GM21529 (cell line): ENCODE measurements around the gene ANTKMT.

Experiments
- ATAC-seq: cut with Tn5 transposase; IDR thresholded peaks from one replicate; pipeline ENCODE4 v1.9.1; 2021; ENCODE audit not compliant: unreplicated experiment

Gene ANTKMT

GRCh38 chr16:695355-696089, 25.4 kb upstream of the ANTKMT start:
- ATAC-seq, result no peak

DNA sequence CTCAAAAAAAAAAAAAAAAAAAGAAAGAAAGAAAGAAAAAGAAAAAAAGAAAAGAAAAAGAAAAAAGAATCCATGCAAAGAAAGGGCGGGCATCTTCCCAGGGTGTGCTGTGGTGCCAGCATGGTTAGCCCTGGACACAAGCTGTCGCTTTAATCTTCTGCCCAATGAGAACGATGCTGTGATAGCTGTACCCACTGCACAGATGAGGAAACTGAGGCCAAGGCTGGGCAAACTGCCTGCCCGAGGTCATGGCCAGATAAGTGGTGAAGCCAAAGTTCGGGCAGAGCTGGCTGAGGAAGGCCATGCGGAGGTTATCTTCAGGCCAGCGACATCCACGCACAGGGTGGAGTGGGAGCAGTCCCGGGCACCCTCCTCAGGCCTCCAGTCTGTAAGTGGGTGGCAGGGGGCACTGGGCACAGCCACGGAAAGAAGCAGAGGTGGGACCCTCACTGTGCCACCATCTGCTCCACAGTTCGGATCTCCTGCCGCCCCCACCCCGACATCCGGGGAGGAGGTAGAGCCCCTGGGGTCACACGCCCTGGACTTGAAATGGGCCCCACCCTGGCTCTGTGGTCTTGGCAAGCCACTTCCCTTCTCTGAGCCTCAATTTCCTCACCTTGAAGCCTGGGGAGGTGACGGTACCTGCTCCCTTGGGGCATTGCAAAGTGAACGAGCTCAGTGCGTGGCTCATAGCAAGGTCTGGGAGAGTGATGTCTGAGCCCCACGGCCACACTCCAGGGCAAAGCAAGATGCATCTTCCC, 21.9 kb upstream of the ANTKMT start:
- ATAC-seq, result no peak

DNA sequence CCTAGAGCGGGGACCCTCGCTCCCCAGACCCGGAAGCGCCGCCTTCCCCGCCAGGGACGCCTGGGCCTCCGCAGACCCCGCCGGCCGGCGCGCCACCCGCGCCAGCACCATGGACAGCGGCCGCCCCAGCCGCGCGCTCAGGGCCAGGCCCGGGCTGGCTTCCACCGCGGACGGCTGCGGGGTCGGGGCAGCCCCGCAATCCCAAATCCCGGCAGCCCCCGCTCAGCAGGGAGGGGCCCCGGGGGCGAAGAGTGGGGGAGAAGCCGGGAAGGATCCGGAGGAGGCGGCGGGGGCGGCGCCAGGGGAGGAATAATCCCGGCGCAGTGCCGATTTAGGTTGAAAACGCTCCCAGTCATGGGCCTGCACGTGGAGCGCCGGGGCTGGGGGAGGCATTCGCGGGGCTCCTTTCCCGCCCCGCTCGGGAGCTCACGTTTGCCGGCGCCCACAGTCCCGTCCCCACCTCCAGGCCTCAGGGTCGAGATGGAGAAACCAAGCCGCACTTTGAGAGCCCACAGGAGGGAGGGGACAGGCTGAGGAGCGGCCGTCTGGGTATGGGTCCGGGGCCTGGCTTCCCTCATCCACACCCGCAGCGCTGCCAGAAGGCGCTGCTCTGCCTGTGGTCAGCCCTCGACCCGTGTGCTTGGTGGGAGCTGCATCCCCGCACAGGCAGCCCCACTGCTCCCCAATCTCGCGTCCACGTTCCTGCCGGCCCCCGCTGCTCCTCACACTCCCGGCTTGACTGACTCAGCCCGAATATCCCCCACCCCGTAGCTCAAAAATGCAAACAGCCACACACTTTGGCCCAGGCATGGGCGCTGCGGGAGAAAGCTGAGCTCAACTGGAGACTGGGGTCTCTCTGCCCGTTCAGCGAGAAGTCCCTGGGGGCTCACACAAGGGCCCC, 20.0 kb upstream of the ANTKMT start:
- ATAC-seq, result no peak

GRCh38 chr16:702341-702740, 18.6 kb upstream of the ANTKMT start:
- no peak for ATAC-seq

GRCh38 chr16:703406-703805, 17.5 kb upstream of the ANTKMT start:
- ATAC-seq, result no peak

DNA sequence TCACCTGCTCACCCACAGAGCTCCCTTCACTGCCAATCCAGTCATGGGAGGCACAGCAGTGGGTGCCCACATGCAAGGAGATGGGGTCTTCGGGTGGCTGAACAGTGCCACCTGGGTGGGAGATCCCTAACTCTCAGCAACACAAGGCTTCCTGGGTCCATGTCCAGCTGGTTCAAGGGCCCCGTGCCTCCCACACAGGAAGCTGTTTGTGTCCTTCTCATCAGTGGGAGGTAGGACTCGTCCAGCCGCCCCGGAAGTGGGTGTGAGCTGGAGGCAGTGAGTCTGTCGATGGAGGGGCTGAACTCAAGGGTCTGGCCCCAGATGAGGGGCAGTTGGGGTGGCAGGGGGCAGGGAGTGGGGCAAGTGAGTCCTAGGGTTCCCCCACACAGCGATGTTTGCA, 16.9 kb upstream of the ANTKMT start:
- ATAC-seq, result no peak

- no peak for ATAC-seq
Observed at GRCh38 chr16:704552-705380, 16.2 kb upstream of the ANTKMT start.

DNA sequence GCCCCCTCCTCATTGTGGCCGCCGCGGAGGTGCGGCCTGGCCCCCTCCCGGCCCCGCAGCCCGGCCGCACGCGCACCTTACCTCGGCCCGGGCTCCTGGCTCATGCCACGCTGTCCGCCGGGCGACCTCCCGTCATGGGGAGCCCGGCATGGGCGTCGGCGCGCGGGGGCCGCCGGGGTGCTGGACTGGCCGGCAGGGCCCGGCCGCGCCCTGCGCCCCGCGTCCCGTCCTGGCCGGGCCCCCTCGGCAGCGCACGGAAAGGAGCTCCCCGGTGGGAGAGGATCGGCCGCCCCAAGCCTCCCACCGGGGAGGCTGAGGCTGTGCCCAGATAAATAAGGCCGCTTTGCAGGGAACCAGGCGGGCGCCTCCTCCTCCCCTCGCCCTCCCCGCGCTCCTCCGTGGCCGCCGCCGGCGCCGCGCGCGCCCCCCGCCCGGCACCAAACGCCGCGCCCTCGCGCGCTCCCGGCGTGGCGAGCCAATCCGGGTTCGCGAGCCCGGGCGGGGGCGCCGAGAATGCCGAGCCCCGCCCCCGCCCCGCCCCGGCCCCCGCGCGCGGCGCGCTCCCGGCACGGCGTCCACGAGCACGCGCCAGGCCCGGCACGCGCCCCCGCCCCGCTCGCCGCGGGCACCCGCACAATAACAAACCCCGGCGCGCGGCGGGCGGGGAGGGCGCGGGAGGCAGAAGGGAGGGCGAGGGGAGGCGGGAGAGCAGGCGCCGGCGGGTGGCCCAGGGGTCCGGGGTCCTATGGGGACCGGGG, 15.3 kb upstream of the ANTKMT start, which contains the start of gene FBXL16:
Gene FBXL16, minus strand, starts transcription at position 371 of the 758 bp plus-strand sequence. CDS start 8,396 bp downstream, outside the sequence.
- ATAC-seq, result no peak

- no peak for ATAC-seq
Observed at GRCh38 chr16:706189-707061, 14.5 kb upstream of the ANTKMT start.

DNA sequence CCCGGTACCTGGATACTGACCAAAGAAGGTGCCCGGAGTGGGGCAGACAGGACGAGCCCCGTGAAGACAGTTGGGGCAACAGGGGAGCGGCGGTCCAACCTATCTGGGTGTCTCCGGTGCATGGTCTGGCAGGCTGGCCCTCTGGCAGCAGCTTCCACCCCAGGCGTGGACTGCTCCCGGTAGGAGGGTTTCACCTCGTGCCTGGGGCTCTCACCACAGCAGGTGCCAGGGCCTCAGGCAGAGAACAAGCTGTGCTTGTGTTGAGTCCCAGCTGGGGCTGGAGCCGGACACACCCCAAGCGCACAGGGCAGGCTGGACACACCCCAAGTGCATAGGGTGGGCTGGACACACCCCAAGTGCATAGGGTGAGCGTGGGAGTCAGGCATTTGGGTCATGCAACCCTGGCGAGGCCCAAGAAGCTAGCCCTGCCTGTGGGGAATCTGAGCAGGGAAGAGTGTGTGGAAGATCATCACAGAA, 13.8 kb upstream of the ANTKMT start:
- no peak for ATAC-seq

DNA sequence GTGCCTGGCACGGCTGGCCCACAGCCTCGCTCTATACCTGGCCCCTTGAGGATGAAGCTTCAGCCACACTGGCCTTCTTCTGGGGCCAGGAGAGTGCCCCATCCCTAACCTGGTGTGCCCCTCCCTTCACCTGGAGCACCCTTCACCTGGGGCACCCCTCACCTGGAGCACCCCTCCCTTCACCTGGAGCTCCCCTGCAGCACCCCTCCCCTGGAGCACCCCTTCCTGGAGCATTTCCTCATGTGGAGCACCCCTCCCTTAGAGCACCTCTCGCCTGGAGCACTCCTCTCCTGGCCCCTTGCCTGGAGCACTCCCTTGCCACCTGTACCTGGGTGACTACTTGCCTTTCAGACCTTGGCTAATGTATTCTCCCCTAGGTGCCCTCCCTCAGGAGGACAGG, 12.9 kb upstream of the ANTKMT start:
- no peak for ATAC-seq

GRCh38 chr16:708959-709358, 12.0 kb upstream of the ANTKMT start:
- ATAC-seq, result no peak

- no peak for ATAC-seq
Observed at GRCh38 chr16:709566-710499, 11.1 kb upstream of the ANTKMT start.

- no peak for ATAC-seq
Observed at GRCh38 chr16:710500-711075, 10.4 kb upstream of the ANTKMT start.

- ATAC-seq, result no peak
Observed at GRCh38 chr16:711084-711483, 9.9 kb upstream of the ANTKMT start.

DNA sequence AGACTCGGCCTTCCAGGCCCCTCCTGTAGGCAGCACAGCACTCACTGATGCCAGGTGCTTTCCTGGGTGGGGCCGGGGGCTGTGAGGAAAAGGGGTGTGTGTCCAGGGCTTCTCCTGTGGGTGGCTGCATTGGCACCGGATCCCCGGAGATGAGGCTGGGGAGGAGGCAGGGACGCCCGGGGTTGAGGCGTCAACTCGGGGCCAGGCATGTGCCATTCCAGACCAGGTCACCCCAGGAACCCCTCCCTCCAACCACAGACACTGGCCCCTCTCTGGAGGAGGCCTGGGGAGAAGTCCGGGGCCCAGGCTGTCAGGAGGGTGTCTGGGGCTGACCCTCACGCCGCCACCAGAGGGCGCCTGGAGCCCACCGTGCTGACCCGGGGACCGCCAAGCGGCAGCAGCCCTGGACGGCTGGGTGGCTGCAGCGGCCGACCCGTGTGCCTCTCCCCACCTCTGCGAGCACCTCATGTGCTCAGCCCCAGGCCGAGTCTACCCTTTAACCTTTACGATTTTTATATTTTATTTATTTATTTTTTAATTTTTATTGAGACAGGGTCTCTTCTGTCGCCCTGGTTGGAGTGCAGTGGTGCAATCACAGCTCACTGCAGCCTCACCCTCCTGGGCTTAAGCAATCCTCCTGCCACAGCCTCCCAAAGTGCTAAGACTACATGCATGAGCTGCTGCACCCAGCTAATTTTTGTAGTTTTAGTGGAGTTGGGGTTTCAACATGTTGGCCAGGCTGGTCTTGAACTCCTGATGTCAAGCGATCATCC, 9.2 kb upstream of the ANTKMT start:
- ATAC-seq, result no peak
